Peyer's patch (tissue), 4 donors: Measurements from ENCODE around the gene AK5. TPM values are rescaled to one million over a fixed set of nuclear protein-coding genes. Genes with fewer than 3 reads are reported as not detected.

Source experiments
- DNase-seq, 3 donors: peaks; one replicate each; pipeline ENCODE4 v3.0.0-alpha.2; 2017 to 2019
- H3K27ac ChIP-seq, 4 donors: fragments of 200-600 bp; sonication (generic); one replicate each; pipeline ENCODE4 v1.5.1; 2016 to 2019
- H3K27me3 ChIP-seq, 2 donors: fragments of 200-600 bp; sonication (generic); one replicate each; pipeline ENCODE4 v1.5.1; 2019
- H3K36me3 ChIP-seq, 3 donors: fragments of 200-600 bp; sonication (generic); one replicate each; pipeline ENCODE4 v1.5.1; 2016 to 2019
- H3K4me1 ChIP-seq, 4 donors: fragments of 200-600 bp; sonication (generic); one replicate each; pipeline ENCODE4 v1.5.1; 2016 to 2019
- H3K4me3 ChIP-seq, 4 donors: fragments of 200-600 bp; sonication (generic); 1 replicate in 3 of 4; 2 replicates in 1 of 4; pipeline ENCODE4 v1.5.1; 2016 to 2019; ENCODE audit warnings: mild to moderate bottlenecking in 1 of 4
- H3K9me3 ChIP-seq, 4 donors: fragments of 200-600 bp; sonication (generic); one replicate each; pipeline ENCODE4 v1.5.1; 2016 to 2019; ENCODE audit warnings: mild to moderate bottlenecking in 1 of 4
- CTCF ChIP-seq, 6 experiments: fragments of 450-650 bp in 4 of 6; fragments of 200-600 bp in 2 of 6; sonication (generic) in 1 of 6; IDR thresholded peaks; one replicate each; pipeline ENCODE4 v1.5.1; 2017 to 2019; ENCODE audit warnings: antibody characterized with exemption in 6 of 6, mild to moderate bottlenecking in 3 of 6, moderate library complexity in 1 of 6
- POLR2A ChIP-seq, 2 donors: fragments of 450-650 bp; IDR thresholded peaks; one replicate each; pipeline ENCODE4 v1.5.1; 2017; ENCODE audit warnings: antibody characterized with exemption in 2 of 2, mild to moderate bottlenecking in 2 of 2, moderate library complexity in 2 of 2
- total RNA-seq, 4 donors: library from RNA; depleted of rRNA; stranded (reverse); fragments of >200 nt; gene quantifications; one replicate each; pipeline ENCODE4 v1.1.0, GENCODE V29; 2016

AK5 gene
- total RNA-seq, 4 donors from 2014 or later = 5.3 to 12.4 TPM; not detected in 2

GRCh38 chr1:77267035-77267434, 14.8 kb upstream of the AK5 start:
- no peak for DNase-seq
- TF ChIP-seq POLR2A (IDR thresholded peaks at IDR 0.05) (no peak), CTCF (IDR thresholded peaks at IDR 0.05) (no peak)
- H3K36me3 ChIP-seq = no peaks in the 10 kb centered on the region

GRCh38 chr1:77271852-77272580, 9.8 kb upstream of the AK5 start:
- H3K27ac ChIP-seq = no peak overlapping the region
- no peaks in the 10 kb centered on the region for H3K27me3 ChIP-seq
- no peak for TF ChIP-seq CTCF (IDR thresholded peaks at IDR 0.05)
- TF ChIP-seq POLR2A (IDR thresholded peaks at IDR 0.05) = no peak
- H3K4me3 ChIP-seq = no peak overlapping the region
- no peaks in the 10 kb centered on the region for H3K9me3 ChIP-seq
- H3K4me1 ChIP-seq = no peaks in the 10 kb centered on the region
- DNase-seq = no peak
- H3K36me3 ChIP-seq = no peaks in the 10 kb centered on the region

More at GRCh38 chr1:77267035-77267434, 14.8 kb upstream of the AK5 start:
- Histone ChIP-seq H3K4me3 (no peak overlapping the region), H3K27me3 (no peaks in the 10 kb centered on the region), H3K27ac (no peak overlapping the region), H3K9me3 (no peaks in the 10 kb centered on the region), H3K4me1 (no peaks in the 10 kb centered on the region)

- Histone ChIP-seq H3K27ac (no peak overlapping the region), H3K36me3 (no peaks in the 10 kb centered on the region), H3K27me3 (no peaks in the 10 kb centered on the region), H3K9me3 (no peaks in the 10 kb centered on the region), H3K4me1 (no peaks in the 10 kb centered on the region), H3K4me3 (no peak overlapping the region)
- no peak for DNase-seq
- TF ChIP-seq POLR2A (IDR thresholded peaks at IDR 0.05) (no peak), CTCF (IDR thresholded peaks at IDR 0.05) (no peak)
Observed at GRCh38 chr1:77273891-77274290, 7.9 kb upstream of the AK5 start.

GRCh38 chr1:77275194-77275593, 6.6 kb upstream of the AK5 start:
- no peak overlapping the region for H3K4me3 ChIP-seq
- no peaks in the 10 kb centered on the region for H3K27me3 ChIP-seq
- no peaks in the 10 kb centered on the region for H3K9me3 ChIP-seq
- no peak for DNase-seq
- TF ChIP-seq CTCF (IDR thresholded peaks at IDR 0.05) (no peak), POLR2A (IDR thresholded peaks at IDR 0.05) (no peak)
- H3K4me1 ChIP-seq = no peaks in the 10 kb centered on the region
- H3K27ac ChIP-seq = no peak overlapping the region
- H3K36me3 ChIP-seq = no peaks in the 10 kb centered on the region

- Histone ChIP-seq H3K9me3 (no peaks in the 10 kb centered on the region), H3K36me3 (no peaks in the 10 kb centered on the region), H3K4me1 (peaks cover 0 to 5% (median 0%) of the 10 kb centered on the region in 4 donors), H3K4me3 (no peak overlapping the region), H3K27ac (no peak overlapping the region), H3K27me3 (peaks cover 0 to 4% of the 10 kb centered on the region in 2 donors)
- no peak for DNase-seq
- no peak for TF ChIP-seq CTCF (IDR thresholded peaks at IDR 0.05)
- no peak for TF ChIP-seq POLR2A (IDR thresholded peaks at IDR 0.05)
Observed at GRCh38 chr1:77276941-77277340, 4.9 kb upstream of the AK5 start.
